Retinal pigment epithelial cell (primary cell): Measurements from ENCODE around the gene ERC2.

Source experiments
- DNase-seq: peaks from one replicate; pipeline ENCODE4 v3.0.0-alpha.2; 2010; ENCODE audit warnings: low read depth
- H3K4me3 ChIP-seq: 2 replicates; pipeline ENCODE4 v1.5.1; 2011; ENCODE audit warnings: mild to moderate bottlenecking, low read length, control low read depth, moderate library complexity
- TF ChIP-seq, protein P1 (sequence below): conservative IDR thresholded peaks from 2 replicates; pipeline ENCODE4 v1.5.1; 2011; ENCODE audit warnings: low read depth, low read length, control low read depth, inconsistent platforms

Gene ERC2

DNA sequence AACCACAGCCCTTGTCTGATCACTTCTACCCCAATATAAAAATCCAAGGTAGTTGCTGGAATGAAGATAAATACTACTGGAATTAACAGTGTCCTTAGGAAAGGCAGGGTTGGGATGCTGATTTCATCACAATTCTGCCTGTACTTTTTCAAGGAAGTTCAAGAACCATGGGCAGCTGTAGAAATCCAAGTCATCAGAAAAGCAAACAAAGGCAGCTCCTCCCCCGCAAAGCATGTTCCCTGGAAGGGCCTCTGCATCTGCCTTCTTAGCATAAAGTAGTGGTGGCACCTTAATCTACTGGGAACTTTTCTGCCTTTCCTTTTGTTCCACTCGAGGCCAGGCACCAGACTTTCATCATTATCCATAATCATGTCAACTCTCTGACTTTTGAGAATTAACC, 54.4 kb downstream of the ERC2 start:
- no peak overlapping the region for H3K4me3 ChIP-seq
- TF ChIP-seq, protein P1, sequence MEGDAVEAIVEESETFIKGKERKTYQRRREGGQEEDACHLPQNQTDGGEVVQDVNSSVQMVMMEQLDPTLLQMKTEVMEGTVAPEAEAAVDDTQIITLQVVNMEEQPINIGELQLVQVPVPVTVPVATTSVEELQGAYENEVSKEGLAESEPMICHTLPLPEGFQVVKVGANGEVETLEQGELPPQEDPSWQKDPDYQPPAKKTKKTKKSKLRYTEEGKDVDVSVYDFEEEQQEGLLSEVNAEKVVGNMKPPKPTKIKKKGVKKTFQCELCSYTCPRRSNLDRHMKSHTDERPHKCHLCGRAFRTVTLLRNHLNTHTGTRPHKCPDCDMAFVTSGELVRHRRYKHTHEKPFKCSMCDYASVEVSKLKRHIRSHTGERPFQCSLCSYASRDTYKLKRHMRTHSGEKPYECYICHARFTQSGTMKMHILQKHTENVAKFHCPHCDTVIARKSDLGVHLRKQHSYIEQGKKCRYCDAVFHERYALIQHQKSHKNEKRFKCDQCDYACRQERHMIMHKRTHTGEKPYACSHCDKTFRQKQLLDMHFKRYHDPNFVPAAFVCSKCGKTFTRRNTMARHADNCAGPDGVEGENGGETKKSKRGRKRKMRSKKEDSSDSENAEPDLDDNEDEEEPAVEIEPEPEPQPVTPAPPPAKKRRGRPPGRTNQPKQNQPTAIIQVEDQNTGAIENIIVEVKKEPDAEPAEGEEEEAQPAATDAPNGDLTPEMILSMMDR: no peak
- no peak for DNase-seq

DNA sequence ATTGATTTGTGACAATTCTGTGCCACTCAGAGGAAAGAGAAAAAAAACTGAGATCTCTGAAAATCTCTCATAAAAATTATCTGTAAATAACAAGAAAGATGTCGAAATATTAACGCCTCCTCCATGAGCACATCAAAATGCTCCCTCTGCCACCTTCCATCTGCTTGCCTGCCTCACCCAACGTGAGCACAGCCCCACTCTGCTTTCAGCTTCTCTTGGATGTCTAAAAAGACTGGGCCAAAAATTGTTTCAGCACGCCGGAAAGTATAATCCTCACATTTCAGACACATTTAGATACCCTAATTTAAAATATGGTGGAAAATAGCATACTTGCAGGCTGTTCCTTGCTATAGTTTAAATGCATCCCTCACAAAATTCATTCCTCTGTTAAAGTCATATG, 57.1 kb downstream of the ERC2 start:
- TF ChIP-seq, protein P1: no peak
- DNase-seq: no peak
- H3K4me3 ChIP-seq: no peak overlapping the region

DNA sequence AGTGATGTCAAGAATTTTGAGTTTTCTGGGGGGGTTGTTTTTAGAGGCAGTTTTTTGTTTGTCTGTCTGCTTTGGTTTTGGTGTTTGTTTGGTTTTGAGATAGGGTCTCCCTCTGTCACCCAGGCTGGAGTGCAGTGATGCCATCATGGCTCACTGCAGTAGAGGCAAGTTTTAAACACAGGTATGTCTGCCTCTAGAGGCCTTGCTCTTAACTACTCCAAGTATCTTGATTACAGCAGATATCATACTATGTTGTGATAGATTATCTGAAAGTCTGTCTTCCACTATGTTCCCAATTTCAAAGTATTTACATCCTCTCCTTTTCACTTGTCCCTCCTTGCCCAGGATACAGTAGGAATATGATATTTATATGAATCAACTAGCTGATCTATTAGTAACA, 57.7 kb downstream of the ERC2 start:
- no peak for DNase-seq
- no peak overlapping the region for H3K4me3 ChIP-seq
- TF ChIP-seq, protein P1: no peak

DNA sequence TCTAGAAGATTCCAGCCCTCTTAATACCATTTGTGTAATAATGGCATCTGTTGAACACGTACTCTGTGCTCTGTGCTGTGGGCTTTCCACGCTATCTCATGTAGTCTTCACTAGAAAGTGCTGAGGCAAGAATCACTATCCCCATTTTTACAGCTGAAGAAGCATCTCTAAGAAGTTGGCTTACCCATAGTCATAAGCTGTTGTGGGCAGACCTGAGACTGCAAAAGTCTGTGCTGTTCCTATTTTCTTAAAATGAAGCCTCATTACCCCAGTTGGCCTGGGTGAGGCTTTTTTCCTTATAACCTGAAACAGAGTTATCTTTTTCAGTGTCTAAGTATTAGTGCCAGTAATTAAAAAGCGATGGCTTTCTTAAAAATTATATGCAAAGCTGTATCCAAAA, 58.5 kb downstream of the ERC2 start:
- TF ChIP-seq, protein P1: no peak

DNA sequence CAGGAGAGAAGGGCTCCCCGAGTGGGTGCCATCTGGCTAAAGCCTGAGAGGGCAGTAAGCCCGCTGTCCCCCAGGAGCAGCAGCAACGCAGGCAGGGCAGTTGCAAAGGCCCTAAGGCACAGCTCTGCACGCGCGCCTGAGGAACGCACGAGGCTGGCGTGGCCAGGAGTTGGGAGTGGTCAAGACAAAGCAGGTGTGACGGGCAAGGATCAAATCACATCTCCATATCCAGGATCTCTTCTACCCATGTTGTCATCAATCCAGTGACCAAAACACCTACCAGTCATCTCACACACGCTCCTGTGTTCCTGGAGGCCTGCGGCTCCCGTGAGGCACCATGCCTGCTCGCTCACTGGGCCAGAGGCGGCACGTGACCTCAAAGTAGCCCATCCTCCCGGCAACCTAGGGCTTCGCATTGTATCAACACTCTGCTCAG, 59.5 kb downstream of the ERC2 start:
- TF ChIP-seq, protein P1: no peak
- H3K4me3 ChIP-seq: no peak overlapping the region
- DNase-seq: no peak

More for the DNA sequence above, 58.5 kb downstream of the ERC2 start:
- H3K4me3 ChIP-seq: no peak overlapping the region
- DNase-seq: no peak

DNA sequence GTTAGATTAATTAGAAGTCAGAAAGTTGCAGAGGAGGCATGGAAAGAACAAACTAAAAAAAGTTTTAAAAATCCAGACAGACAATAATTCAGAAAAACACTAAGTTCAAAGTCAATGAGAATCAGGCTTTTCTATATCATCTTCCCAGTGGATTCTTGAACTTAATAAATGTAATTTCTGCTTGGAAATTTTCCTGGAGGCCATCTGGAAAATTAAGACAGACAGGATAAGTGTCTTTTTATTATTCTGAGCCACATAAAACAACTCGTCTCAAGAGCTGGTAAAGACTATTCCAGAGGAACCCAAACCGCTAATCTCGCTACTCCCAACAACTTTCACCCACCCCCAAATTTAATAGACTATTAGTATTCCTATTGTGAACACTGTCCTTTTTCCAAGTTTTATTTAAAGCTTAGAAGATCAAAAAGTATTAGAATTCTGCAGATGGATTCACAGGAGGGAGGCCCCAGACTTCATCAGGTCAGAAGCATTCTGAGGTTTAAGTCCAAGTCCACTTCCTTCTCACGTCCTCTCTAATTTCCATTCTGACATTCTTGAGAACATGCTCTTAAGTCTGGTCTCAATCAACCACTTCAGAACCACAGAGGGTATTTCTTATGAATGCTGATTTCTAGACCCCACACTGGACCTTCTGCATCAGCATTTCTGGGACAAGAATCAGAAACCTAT, 61.3 kb downstream of the ERC2 start:
- DNase-seq: no peak
- TF ChIP-seq, protein P1: no peak
- no peak overlapping the region for H3K4me3 ChIP-seq

DNA sequence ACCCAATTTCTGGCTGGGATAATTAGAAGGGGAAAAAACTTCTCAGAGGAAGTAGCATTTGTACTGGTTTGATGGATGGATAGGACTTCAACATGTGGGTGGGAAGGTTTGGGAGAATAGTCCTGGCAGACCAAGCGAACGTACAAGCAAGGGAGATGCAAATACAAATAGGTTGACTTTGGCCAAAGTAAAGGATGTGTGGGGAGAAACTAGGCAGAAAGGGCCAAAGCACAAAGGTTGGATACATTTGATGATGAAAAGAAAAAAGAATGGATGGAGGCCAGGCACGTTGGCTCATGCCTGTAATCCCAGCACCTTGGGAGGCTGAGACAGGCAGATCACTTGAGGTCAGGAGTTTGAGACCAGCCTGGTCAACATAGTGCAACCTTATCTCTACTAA, 63.4 kb downstream of the ERC2 start:
- H3K4me3 ChIP-seq: no peak overlapping the region
- DNase-seq: no peak
- TF ChIP-seq, protein P1: no peak
